DND-41 (cell line): Measurements from ENCODE around the gene GNB2.

ENCODE experiments used
- EZH2 ChIP-seq: IDR thresholded peaks from 3 replicates; pipeline ENCODE4 v1.6.1; 2012; ENCODE audit warnings: borderline replicate concordance, low read depth, mild to moderate bottlenecking, moderate library complexity, low read length, inconsistent platforms; ENCODE audit not compliant: severe bottlenecking
- TF ChIP-seq, protein P1 (sequence below): IDR thresholded peaks from 2 replicates; pipeline ENCODE4 v1.5.1; 2012; ENCODE audit warnings: borderline replicate concordance, low read length, moderate library complexity, mild to moderate bottlenecking; ENCODE audit not compliant: poor library complexity, severe bottlenecking; ENCODE audit errors: extremely low read depth

DNA sequence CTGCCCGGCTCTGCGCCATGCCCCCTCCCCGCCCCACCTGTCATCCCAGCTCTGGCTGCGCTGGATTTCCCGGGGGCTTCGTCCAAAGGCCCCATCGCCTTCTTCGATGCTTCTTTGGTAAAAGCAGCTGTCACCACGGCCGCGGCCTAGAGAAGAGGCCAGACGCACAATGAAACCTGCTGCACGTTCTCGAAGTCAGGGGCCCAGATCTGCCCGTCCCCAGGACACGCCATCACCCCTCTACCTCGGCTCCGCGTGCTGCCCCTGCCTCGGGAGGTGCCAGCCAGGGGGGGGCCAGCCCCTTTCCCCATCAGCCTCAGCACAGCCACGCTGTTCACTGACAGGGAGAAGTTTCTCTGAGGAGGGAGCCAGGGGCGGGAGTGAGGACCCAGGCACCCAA, 13.7 kb downstream of the GNB2 start:
- TF ChIP-seq, protein P1, sequence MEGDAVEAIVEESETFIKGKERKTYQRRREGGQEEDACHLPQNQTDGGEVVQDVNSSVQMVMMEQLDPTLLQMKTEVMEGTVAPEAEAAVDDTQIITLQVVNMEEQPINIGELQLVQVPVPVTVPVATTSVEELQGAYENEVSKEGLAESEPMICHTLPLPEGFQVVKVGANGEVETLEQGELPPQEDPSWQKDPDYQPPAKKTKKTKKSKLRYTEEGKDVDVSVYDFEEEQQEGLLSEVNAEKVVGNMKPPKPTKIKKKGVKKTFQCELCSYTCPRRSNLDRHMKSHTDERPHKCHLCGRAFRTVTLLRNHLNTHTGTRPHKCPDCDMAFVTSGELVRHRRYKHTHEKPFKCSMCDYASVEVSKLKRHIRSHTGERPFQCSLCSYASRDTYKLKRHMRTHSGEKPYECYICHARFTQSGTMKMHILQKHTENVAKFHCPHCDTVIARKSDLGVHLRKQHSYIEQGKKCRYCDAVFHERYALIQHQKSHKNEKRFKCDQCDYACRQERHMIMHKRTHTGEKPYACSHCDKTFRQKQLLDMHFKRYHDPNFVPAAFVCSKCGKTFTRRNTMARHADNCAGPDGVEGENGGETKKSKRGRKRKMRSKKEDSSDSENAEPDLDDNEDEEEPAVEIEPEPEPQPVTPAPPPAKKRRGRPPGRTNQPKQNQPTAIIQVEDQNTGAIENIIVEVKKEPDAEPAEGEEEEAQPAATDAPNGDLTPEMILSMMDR = no peak
- TF ChIP-seq EZH2 = no peak
